Measurements from ENCODE around the gene FAM187B.

Gene FAM187B

GRCh38 chr19:35264268-35265125 is 36.0 kb upstream of the FAM187B start:
- in situ Hi-C loops (cut with HindIII; ENCODE audit: low sequenced_read_pairs), result no loop called here

- in situ Hi-C loops (cut with HindIII; ENCODE audit: low sequenced_read_pairs), result no loop called here
Measured at GRCh38 chr19:35262101-35262761, 33.7 kb upstream of the FAM187B start.

GRCh38 chr19:35261356-35262100 is 33.0 kb upstream of the FAM187B start:
- in situ Hi-C loops (cut with HindIII; ENCODE audit: low sequenced_read_pairs), result no loop called here

GRCh38 chr19:35260694-35261304 is 32.3 kb upstream of the FAM187B start:
- in situ Hi-C loops (cut with HindIII; ENCODE audit: low sequenced_read_pairs), result no loop called here

GRCh38 chr19:35257113-35257461 is 28.5 kb upstream of the FAM187B start:
- in situ Hi-C loops (cut with HindIII; ENCODE audit: low sequenced_read_pairs), result no loop called here

GRCh38 chr19:35256566-35256965 is 28.0 kb upstream of the FAM187B start:
- in situ Hi-C loops (cut with HindIII; ENCODE audit: low sequenced_read_pairs), result no loop called here

GRCh38 chr19:35254341-35255297 is 26.1 kb upstream of the FAM187B start:
- in situ Hi-C loops (cut with HindIII; ENCODE audit: low sequenced_read_pairs), result no loop called here

- in situ Hi-C loops (cut with HindIII; ENCODE audit: low sequenced_read_pairs), result no loop called here
Measured at GRCh38 chr19:35253316-35254286, 25.1 kb upstream of the FAM187B start.

- in situ Hi-C loops (cut with HindIII; ENCODE audit: low sequenced_read_pairs), result no loop called here
Measured at GRCh38 chr19:35251456-35251855, 22.9 kb upstream of the FAM187B start.

- in situ Hi-C loops (cut with HindIII; ENCODE audit: low sequenced_read_pairs), result no loop called here
Measured at GRCh38 chr19:35249848-35250711, 21.5 kb upstream of the FAM187B start.

GRCh38 chr19:35249146-35249847 is 20.8 kb upstream of the FAM187B start:
- in situ Hi-C loops (cut with HindIII; ENCODE audit: low sequenced_read_pairs), result no loop called here

- in situ Hi-C loops (cut with HindIII; ENCODE audit: low sequenced_read_pairs), result no loop called here
Measured at GRCh38 chr19:35248310-35249145, 20.0 kb upstream of the FAM187B start, which contains the start of gene LSR. LSR (plus strand) TSS chr19:35249002; CDS start chr19:35249023, 21 bp downstream.

- in situ Hi-C loops (cut with HindIII; ENCODE audit: low sequenced_read_pairs), result no loop called here
Measured at GRCh38 chr19:35247526-35248309, 19.2 kb upstream of the FAM187B start.

- in situ Hi-C loops (cut with HindIII; ENCODE audit: low sequenced_read_pairs), result no loop called here
Measured at GRCh38 chr19:35246466-35247092, 18.0 kb upstream of the FAM187B start.

GRCh38 chr19:35241417-35241816 is 12.9 kb upstream of the FAM187B start:
- in situ Hi-C loops (cut with HindIII; ENCODE audit: low sequenced_read_pairs), result loop anchor here (5.0 kb wide), 1 partner anchor 41 kb away; the partner anchor contains the start of gene HAMP
